GM18519 (cell line): ENCODE results near the gene STX12.
A peak's percentile ranks its signal among the peaks of the same experiment; 100 is the strongest.

Source experiments
- ATAC-seq: cut with Tn5 transposase; IDR thresholded peaks from one replicate; pipeline ENCODE4 v1.9.1; 2021; ENCODE audit warnings: mild to moderate bottlenecking, moderate library complexity; ENCODE audit not compliant: unreplicated experiment, low FRiP score

The STX12 gene

DNA sequence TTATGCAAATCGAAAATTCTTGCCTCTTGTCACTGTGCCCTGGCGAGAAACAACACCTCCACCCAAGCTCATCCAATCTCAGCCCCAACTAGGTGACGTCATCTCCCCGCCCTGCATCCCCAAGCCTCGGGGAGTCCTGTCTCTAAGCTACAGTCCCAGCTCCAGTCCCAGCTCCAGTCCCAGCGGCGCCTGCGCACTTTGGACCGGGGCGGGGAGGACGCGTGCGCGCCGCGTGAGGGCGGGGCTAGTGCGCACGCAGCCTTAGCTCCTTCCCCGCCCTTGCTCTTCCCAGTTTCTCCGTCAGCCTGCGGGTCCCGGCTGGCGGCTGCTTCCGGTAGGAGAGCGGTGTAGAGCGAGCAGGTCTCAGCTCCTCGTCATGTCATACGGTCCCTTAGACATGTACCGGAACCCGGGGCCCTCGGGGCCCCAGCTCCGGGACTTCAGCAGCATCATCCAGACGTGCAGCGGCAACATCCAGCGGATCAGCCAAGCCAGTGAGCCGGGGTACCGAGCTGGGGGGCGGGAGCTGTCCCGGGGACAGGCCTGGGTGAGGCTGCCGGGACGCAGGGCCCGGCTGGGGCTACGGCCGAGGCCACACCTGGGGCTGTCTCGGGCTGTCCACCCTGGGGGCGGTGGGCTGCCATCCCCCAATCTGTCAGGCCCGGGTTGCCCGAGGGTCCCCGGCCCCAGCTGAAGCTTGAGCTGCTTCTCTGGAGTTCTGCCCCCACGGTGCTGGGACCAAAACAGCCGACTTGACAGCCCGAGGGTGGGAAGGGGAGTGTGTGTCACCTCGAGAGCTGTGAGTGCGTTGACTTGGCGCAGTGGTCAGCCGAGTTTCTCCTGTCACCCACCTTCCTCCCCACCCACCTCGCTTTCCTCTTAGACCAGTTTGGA is at the start of gene STX12:
TSS of gene STX12 (plus strand) at position 288 of the 894 bp plus-strand sequence. CDS start at position 377, 89 bp downstream.
- ATAC-seq, result peak; percentile 70

DNA sequence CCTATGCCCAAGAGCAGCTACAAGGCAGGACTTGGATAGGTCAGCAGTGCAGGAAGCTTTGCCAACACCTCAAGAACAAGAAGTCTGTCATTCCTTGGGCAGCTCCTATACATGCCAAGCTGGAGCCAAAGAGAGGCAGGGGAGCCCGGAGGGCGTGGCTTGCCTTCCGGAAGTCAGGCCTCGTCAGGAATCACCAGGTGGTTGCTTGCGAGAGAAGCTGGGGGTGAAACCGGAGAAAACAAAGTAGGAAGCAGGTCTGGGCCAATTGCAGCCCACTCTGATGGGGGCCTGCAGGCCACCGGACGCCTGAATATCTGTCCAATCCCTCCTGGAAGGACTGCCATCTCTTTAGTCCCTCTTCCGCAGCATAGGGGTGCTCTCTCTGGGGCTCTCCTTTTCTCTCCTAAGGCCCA is 48.1 kb upstream of the STX12 start:
- ATAC-seq, result no peak

DNA sequence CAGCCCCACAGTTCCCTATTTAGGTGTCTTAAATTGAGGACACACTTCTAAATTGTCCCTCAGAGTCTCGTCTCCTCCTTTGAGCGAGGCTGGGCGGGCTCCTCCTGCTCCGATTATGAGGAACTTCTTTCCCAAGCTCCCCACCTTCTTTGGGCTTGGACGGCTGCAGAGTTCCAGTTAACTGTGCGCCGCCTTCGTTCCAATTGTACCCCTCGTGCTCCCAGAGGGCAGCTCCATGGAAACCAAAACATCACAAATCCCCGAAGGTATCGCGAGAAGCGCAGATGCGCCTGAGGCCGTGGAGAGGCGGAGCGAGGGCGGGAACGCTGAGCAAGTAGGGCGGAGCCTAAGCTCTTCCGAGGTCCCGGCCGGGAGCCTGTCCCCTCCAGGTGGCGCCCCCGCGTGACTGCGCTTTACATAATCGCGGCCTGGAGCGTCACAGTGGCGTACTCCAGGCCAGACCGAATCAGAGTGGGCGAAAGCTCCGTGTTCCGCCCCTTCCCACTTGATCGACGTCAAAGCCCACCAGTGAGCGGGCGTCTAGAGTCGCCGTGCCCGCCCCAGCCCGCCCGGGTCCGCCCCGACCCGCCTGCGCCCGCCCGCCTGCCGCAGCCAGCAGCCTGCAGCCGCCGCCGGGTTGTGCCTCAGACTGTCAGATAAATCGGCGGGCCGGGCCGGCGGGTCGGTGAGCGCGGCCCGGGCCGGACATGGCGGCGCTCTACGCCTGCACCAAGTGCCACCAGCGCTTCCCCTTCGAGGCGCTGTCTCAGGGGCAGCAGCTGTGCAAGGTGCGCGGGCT is 47.4 kb upstream of the STX12 start, which contains the start of gene FAM76A:
TSS of gene FAM76A (plus strand) at position 588 of the 799 bp plus-strand sequence. CDS start at position 708, 120 bp downstream.
- ATAC-seq, result peak; percentile 92

DNA sequence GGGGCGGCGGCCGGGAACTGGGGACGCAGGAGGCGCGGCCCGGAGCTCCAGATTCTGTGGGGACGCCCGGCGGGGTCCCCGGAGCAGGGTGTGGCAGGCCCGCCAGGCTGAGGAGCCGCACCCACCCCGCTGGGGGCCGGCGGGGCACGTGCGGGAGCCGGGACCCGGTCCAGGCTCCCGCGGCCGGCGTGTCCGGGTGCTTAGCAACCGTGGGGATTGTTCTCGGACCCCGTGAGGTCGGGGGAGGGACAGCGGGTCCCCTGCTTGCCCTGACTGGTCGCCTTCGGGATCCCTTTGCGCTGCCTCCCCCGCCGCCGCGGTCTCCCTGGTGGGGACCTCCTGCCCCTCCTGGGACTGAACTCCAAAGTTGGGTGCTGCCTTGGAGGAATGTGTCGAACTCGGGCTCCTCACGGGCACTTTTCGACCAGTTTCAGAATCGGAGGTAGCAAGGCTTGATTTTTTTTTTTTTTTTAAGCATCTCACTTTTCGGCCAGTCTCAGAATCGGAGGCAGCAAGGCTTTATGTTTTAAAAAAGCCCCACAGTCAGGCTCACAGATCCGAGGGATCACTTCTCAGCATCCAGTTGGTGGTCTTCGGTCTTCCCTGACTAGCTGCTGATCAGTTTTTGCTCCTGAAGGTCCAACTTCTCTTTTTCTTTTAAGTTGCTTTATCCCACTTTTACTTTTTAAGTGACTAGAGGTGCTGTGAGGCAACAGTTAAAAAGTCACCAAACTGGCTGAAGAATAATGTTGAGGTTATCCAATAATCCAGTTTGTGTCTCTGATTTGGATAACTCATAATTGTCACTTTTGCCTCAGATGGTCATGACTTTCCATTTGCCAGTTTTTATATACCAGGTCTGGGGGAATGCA is 46.6 kb upstream of the STX12 start:
- ATAC-seq, result peak; percentile 27

DNA sequence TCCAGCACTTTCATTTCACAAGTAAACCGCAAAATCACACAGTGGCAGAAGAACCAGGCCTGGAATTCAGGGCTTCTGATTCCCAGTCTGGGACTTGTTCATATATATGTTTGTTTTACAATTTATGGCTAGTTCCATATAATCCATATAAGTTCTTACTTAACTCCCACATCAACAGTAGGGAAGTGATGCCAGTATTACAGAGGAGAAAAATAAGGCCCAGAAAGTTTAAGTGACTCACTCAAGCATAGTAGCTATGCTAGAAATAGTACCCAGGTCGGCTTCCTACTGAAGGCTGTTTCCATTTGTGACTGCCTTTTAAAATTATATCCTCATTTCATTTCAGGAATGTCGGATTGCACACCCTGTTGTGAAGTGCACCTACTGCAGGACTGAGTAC is 45.9 kb upstream of the STX12 start:
- ATAC-seq, result no peak

DNA sequence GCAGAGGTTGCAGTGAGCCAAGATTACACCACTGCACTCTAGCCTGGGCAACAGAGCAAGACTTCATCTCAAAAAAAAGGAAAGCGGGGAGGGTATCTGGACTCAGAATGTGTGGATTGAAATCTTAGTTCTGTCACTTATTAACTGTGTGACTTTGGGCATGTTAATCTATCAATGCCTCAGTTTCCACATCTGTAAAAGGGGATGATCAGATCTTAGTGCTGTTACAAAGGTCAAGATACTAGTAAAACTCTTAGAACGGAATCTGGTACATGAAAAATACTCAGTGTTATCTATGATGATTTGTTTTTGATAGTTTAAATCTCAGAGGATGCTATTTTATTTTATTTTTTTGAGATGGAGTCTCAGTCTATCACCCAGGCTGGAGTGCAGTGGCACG is 36.8 kb upstream of the STX12 start:
- no peak for ATAC-seq

DNA sequence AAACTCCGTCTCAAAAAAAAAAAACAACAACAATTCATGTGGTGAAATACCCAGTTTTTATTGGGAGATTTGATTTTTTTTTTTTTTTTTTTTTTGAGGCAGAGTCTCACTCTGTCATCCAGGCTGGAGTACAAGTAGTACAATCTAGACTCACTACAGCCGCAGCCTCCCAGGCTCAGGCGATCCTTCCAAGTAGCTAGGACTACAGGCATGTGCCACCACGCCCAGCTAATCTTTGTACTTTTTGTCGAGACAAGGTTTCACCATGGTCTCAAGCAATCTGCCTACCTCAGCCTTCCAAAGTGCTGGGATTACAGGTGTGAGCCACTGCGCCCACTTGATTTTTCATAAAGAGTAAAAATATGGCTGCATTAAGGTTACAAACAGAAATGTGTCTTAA is 31.9 kb upstream of the STX12 start:
- ATAC-seq, result no peak

DNA sequence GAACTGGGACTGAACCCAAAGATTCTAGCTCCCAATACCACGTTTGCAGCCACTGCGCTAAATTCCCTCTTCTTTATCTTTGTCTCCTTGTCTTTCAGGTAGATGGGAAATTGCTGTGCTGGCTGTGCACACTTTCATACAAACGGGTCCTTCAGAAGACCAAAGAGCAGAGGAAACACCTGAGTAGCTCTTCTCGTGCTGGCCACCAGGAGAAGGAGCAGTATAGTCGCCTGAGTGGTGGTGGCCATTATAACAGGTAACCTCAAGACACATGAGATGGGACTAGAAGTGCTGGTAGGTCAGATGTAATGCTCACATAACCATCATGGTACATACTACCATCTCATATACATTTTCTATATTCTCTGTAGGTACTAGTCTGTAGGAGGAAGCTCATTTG is 28.5 kb upstream of the STX12 start:
- ATAC-seq, result no peak

DNA sequence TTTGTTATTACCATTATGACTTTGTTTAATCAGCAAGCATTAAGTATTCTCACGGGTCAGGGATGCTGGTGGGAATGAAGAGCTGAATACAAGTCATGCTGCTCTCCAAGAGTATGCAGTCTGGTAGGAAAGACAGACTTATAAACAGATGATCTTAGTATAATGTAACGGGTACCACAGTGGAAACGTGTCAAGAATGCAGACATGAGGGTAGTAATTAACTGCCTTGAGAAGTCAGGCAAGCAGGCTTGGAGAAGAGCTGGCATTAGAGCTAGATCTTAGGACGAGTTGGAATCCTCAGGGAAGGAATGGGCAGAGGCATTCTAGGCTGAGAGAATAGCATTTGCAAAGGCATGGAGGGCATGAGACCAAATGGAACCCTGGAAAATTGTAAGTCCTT is 27.6 kb upstream of the STX12 start:
- ATAC-seq, result no peak

DNA sequence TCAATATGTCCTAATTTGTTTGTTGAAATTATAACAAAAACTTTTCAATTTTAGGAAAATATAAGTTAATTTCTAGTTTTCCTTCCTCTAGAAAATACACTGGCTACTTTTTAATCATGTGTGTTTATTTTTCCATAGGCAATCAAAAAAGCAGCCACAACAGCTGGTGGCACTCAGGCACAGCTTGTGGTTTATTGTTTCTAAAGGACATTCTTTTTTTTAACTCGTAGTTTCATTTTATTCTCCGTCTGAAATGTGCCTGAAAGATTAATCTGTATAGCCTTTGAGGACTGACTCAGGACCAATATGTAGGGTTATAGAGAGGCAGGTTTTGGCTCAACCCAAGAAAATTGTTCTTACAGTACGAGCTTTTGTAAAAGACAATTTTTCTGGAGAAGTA is 20.7 kb upstream of the STX12 start:
- ATAC-seq, result no peak

DNA sequence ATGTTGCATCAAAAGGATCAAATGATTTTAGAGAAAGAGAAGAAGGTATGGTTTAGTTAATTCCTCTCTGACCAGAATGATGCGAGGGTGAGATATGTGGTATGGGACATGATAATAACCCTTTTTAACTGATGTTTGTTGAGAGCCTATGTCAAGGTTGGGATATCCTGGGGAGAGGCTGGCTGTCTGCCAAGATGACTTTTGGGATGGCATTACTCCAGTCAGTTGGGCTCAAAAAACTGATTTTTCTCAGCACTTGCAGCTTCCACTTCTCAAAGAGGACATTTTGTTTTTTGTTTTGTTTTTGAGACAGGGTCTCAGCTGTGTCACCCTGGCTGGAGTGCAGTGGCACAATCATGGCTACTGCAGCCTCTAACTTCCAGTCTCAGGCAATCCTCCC is 17.7 kb upstream of the STX12 start:
- ATAC-seq, result no peak

DNA sequence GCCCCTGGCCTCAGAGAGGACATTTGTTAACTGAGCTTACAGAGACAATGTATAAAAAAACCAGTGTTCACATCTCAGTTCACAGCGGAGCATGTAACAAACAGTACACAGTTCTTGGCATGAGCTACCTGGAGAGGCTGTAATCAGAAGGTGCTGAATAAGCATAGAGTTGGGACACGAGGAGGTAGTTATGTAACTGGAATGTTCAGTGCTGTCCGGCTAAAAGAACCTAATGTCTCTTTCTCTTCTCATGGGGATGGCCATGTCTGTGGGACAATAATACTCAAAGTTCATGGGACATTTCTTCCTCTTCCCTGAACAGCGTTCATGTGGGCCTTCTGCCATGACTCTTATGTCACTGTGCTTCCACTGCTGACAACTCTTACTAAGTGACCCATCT is 17.2 kb upstream of the STX12 start:
- no peak for ATAC-seq

DNA sequence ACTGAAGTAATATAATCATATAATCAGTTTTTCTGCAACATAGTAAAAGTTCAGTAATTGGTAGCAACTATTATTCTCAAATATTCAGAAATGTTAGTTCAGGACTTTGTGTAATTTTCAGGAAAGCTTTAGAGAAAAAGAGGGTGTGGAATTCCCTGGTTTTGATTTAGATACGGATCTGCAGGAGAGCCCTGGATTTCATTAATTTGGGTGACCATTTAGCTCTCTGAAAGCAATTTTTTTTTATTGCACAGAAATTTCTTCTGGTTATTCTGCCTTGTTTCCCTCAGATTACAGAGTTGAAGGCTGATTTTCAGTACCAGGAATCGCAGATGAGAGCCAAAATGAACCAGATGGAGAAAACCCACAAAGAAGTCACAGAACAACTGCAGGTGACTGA is 13.8 kb upstream of the STX12 start:
- no peak for ATAC-seq

DNA sequence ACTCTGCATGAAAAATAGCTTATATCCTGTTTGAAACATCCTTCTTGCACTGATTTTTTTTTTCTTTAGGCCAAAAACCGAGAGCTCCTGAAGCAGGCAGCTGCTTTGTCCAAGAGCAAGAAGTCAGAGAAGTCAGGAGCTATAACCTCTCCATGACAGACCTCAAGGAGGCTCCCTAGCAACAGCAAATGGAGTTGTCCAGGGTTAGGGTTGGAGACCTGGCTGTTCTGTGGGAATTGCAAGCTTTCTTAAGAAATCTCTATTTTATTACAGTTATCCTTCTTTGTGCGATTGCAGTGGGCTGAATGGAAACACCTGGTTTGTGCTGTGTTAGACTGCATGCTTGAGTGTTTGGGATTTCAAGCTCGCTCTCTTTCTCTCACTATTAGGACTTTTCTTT is 12.6 kb upstream of the STX12 start:
- ATAC-seq, result no peak

DNA sequence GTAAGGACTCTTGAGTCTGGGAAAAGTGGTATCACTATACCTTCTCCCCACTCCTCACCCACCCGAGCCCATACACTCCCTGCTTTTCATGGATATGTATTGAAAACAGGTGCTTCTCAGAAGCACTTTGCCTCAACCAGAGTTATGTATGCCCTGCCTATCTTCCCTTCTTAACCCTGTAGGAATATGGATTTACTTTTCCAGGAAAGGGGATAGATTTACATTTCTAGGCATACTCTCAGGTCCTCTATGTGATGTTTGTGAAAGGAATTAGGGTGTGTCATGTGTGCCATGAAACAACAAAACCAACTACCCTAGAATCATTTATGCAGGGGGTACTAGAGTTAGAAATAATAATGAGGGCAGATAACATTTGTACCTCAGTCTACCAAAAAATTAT is 11.0 kb upstream of the STX12 start:
- no peak for ATAC-seq

DNA sequence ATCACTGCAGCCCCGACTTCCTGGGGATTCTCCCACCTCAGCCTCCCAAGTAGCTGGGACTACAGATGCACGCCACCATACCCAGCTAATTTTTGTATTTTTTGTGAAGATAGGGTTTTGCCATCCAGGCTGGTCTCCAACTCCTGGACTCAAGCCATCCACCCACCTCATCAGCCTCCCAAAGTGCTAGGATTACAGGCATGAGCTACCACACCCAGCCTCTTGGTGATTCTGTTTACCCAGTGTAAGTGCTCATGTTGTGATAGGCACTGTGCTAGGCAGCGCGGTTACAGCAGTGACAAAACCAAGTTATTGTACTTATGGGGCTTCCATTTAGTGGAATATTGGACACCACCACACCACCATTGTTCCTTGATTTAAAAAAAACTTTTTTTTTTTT is 9.7 kb upstream of the STX12 start:
- ATAC-seq, result no peak

DNA sequence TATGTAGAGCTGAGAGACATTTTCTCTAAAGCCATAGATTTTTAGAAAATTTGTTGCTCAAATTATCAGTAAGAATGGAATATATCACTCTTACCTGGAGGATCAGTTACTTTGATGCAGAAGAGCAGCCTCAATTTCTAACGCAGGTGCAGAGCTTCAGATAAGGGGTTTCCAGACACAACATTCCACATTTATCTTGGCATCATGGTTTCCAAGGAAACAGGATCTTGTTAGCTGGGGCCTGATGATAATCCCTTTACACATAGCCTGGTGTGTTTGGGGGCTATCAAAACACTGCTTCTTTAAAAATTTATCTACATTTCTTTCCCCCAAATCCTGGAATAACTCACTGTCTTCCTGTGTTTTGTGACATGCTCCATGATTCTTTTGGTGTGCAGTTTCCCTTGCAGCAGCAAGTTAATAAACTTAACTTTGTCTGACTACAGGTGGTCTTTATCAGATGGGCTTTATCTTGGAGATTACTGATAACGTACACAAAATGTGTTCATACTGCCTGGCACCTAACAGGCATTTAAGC is 2.7 kb upstream of the STX12 start:
- ATAC-seq, result no peak

DNA sequence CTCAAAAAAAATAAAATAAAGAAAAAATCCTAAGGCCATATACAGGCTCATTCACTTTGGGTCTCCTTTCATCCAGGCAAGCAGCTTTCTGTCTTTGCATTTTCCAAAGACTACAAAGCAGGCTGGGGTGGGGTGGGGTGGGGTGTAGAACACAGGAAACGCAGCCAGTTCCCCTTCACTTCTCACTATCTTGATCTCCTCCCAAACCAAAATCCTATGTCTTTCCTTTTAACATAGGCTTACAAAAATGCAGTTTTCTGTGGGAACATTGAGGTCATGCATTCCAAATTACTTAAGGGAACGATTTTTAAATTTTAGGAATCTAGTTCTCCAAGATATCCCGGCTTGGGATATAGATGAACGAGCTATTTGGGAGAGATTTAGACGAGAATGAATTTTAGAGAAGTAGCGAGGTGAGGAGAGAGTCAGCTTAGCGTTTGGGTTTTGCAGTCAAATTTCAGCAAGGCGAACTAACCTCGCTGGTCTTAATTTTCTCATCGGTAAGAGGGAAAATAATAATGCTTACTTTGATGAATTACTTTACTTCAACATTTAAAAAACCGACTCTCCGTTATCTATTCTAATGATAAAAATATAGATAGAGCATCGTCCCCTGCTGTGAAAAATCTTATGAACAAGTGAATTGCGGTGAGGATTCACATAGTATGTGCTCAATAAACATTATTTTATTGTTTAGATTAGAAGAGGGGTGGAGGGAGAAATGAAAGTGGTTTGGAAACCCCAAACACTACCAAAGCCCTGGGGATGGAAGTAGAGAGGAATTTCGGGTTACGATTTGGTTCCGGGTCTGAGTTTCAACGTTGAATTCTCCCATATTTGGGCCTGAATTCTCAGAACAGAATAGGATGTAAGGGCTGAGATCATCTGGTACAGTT is 735 bp upstream of the STX12 start:
- ATAC-seq, result no peak

DNA sequence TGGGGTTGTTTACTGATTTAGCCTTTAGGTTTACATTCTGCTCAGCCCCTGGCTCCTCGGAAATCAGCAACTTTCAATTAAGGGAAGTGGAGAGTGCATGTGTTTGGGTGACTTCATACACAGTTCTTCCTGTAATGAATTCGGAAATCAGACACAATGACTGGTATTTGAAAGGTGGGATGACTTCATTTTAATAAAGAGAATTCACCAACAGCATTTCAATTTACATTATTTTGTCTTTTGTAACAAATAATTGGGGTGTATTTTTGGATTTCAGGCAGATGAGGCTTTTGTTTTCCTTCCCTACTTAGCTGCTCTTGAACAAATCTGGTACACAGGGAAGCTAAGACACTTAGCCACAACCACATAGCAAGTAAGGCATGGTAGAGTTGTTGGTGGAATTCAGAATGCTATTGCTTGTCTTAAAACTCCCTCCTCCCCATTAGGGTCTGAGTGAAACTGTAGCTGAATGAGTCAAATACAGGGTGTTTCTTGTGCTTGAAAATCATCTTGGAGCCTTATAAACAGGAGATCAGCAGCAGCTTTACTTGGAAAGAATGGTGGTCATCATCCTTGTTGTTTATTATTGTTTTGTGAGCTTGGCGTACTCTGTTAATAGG is 917 bp downstream of the STX12 start:
- ATAC-seq, result no peak
